Right lobe of liver (tissue), 6 donors: ENCODE results near the gene SOX10. TPM values are rescaled to one million over a fixed set of nuclear protein-coding genes. Genes with fewer than 3 reads are reported as not detected.
A peak's percentile ranks its signal among the peaks of the same experiment; 100 is the strongest.
"Not testable (repeated sequence)": the region's sequence is repeated elsewhere in the genome, so short reads cannot be mapped to it uniquely, and the experiment has no call there.

Experiments used
- ATAC-seq, 4 donors: fragments of 200-7000 bp; cut with Tn5 transposase; one replicate each; pipeline ENCODE4 v1.9.1; 2020; ENCODE audit warnings: mild to moderate bottlenecking in 4 of 4, moderate library complexity in 4 of 4
- DNase-seq, 3 donors: peaks; one replicate each; pipeline ENCODE4 v3.0.0-alpha.2; 2020
- H3K27ac ChIP-seq, 3 donors: fragments of 200-600 bp; one replicate each; pipeline ENCODE4 v1.8.0; 2022
- H3K27me3 ChIP-seq, 2 donors: fragments of 200-600 bp; one replicate each; pipeline ENCODE4 v1.8.0; 2022
- H3K36me3 ChIP-seq, 4 donors: fragments of 200-600 bp; sonication (generic) in 1 of 4; one replicate each; pipeline versions ENCODE4 v1.5.1 to v1.8.0; 2017 to 2022; ENCODE audit warnings: control low read depth in 1 of 4
- H3K4me1 ChIP-seq, 4 donors: fragments of 200-600 bp; sonication (generic) in 1 of 4; one replicate each; pipeline versions ENCODE4 v1.5.1 to v1.8.0; 2017 to 2022; ENCODE audit warnings: control low read depth in 1 of 4
- H3K4me3 ChIP-seq, 3 donors: fragments of 200-600 bp; one replicate each; pipeline ENCODE4 v1.8.0; 2022
- H3K9me3 ChIP-seq, 4 donors: fragments of 200-600 bp; sonication (generic) in 1 of 4; one replicate each; pipeline versions ENCODE4 v1.5.1 to v1.8.0; 2017 to 2022; ENCODE audit warnings: control low read depth in 1 of 4
- CTCF ChIP-seq, 4 donors: fragments of 200-600 bp in 3 of 4; fragments of 450-650 bp in 1 of 4; IDR thresholded peaks; one replicate each; pipeline versions ENCODE4 v1.5.1 to v1.8.0; 2016 to 2022; ENCODE audit warnings: antibody characterized with exemption in 4 of 4, mild to moderate bottlenecking in 2 of 4
- POLR2A ChIP-seq: fragments of 450-650 bp; IDR thresholded peaks from one replicate; pipeline ENCODE4 v1.6.1; 2017; ENCODE audit warnings: antibody characterized with exemption, mild to moderate bottlenecking
- WGBS: methylation state at CpG from one replicate; pipeline ENCODE4 v1.1.6; 2018; ENCODE audit warnings: low coverage, low lambda C conversion rate; ENCODE audit not compliant: insufficient coverage; ENCODE audit errors: missing lambda C conversion rate; 5-methylcytosine and 5-hydroxymethylcytosine counted together
- intact Hi-C, 2 donors: fragments of 100-400 bp; cut with DNase I; formaldehyde crosslinking; loops; one replicate each; pipeline versions ENCODE4 v1.11.2 to v1.14.1; 2022
- total RNA-seq, 6 experiments: library from RNA; depleted of rRNA in 2 of 6; stranded (reverse); fragments of >200 nt in 2 of 6; fragmentation: NEBNext Ultra II Directional in 3 of 6; extraction: Animal tissue kit (Norgen Biotek cat#: 25700) in 3 of 6; gene quantifications; one replicate each; pipeline versions ENCODE4 v1.1.0 to v1.2.4, GENCODE V29; 2016 to 2023
- donor health status: DM: no; HTN: yes; CAD: no.
- donor health status: DM: no; HTN: no; CAD: no.
- donor health status: DM: no; HTN: no; CAD: no.
- donor health status: DM: no; HTN: yes; CAD: no.
- donor health status: DM: no; HTN: yes; CAD: no.

SOX10 gene
- total RNA-seq, 6 experiments from 2014 or later = 0.24 to 0.29 TPM; not detected in 4

GRCh38 chr22:37959231-37959825 is 25.0 kb downstream of the SOX10 start:
- Histone ChIP-seq H3K9me3 (no peaks in the 10 kb centered on the region), H3K27ac (no peak overlapping the region), H3K27me3 (no peaks in the 10 kb centered on the region), H3K4me1 (peaks cover 0 to 34% (median 6%) of the 10 kb centered on the region in 4 donors), H3K36me3 (peaks cover 3 to 71% (median 21%) of the 10 kb centered on the region in 4 donors), H3K4me3 (no peak overlapping the region)
- intact Hi-C loops = no loop called here
- no peak for DNase-seq
- ATAC-seq = no peak
- WGBS = 93% methylated on average over 6 of the region's 18 CpGs
- no peak for TF ChIP-seq POLR2A
- no peak for TF ChIP-seq CTCF (IDR thresholded peaks at IDR 0.05)

GRCh38 chr22:37957232-37957631 is 27.1 kb downstream of the SOX10 start:
- no peak for DNase-seq
- H3K36me3 ChIP-seq = peaks cover 2 to 53% (median 18%) of the 10 kb centered on the region in 4 donors
- 39% methylated on average over 4 of the region's 4 CpGs for WGBS
- peak in 1 of 4 donors; percentile 17 for ATAC-seq
- H3K4me3 ChIP-seq = no peak overlapping the region
- peaks cover 0 to 47% (median 6%) of the 10 kb centered on the region in 4 donors for H3K4me1 ChIP-seq
- intact Hi-C loops = no loop called here
- TF ChIP-seq CTCF (IDR thresholded peaks at IDR 0.05) (no peak), POLR2A (no peak)
- no peaks in the 10 kb centered on the region for H3K9me3 ChIP-seq
- peak overlapping the region in 1 of 3 donors; percentile 37 for H3K27ac ChIP-seq
- no peaks in the 10 kb centered on the region for H3K27me3 ChIP-seq

- Histone ChIP-seq H3K4me3 (peak overlapping the region in 1 of 3 donors; percentile 13), H3K4me1 (peaks cover 0 to 47% (median 6%) of the 10 kb centered on the region in 4 donors), H3K36me3 (peaks cover 0 to 40% (median 11%) of the 10 kb centered on the region in 4 donors)
- H3K9me3 ChIP-seq, DNase-seq, H3K27ac ChIP-seq, intact Hi-C loops, H3K27me3 ChIP-seq: not testable (repeated sequence)
- WGBS = 37% methylated on average over 15 of the region's 15 CpGs
- ATAC-seq = peak; percentile 16 to 49 (median 43)
Observed at GRCh38 chr22:37955825-37956397, 28.4 kb downstream of the SOX10 start.

- Histone ChIP-seq H3K4me1 (peaks cover 0 to 47% (median 6%) of the 10 kb centered on the region in 4 donors), H3K4me3 (peak overlapping the region in 2 of 3 donors; percentile 88 to 96), H3K27ac (no peak overlapping the region), H3K9me3 (no peaks in the 10 kb centered on the region), H3K36me3 (peaks cover 0 to 29% (median 7%) of the 10 kb centered on the region in 4 donors), H3K27me3 (no peaks in the 10 kb centered on the region)
- WGBS = 53% methylated on average over 4 of the region's 4 CpGs
- no peak for TF ChIP-seq CTCF (IDR thresholded peaks at IDR 0.05)
- no peak for ATAC-seq
- no peak for DNase-seq
- intact Hi-C loops = no loop called here
Observed at GRCh38 chr22:37954686-37955085, 29.7 kb downstream of the SOX10 start.

GRCh38 chr22:37953437-37954179 is 30.7 kb downstream of the SOX10 start, which contains the start of the genes C22orf23 and POLR2F:
C22orf23 (minus strand) TSS chr22:37953601; CDS start chr22:37953149, 452 bp downstream.
POLR2F (plus strand) TSS chr22:37953699; CDS start chr22:37953788, 89 bp downstream.
- TF ChIP-seq POLR2A = peak; percentile 46
- no peak for TF ChIP-seq CTCF (IDR thresholded peaks at IDR 0.05)
- 0% methylated on average over 16 of the region's 52 CpGs for WGBS
- H3K36me3 ChIP-seq = peaks cover 0 to 18% (median 2%) of the 10 kb centered on the region in 4 donors
- H3K4me1 ChIP-seq = peaks cover 0 to 47% (median 6%) of the 10 kb centered on the region in 4 donors
- DNase-seq (peak; percentile 96 to 98 (median 98)), ATAC-seq (peak; percentile 92 to 94 (median 92))
- H3K27ac ChIP-seq = peak within 1 kb of the TSS; percentile 48 to 68 (median 55)
- peak within 1 kb of the TSS; percentile 88 to 100 (median 96) for H3K4me3 ChIP-seq
- no peaks in the 10 kb centered on the region for H3K27me3 ChIP-seq
- no peaks in the 10 kb centered on the region for H3K9me3 ChIP-seq
- intact Hi-C loops = no loop called here
